Mammary epithelial cell (primary cell): ENCODE results near the gene RBMS3.

ENCODE experiments used
- EZH2 ChIP-seq: IDR thresholded peaks from 2 replicates; pipeline ENCODE4 v1.6.1; 2012; ENCODE audit warnings: low read length, inconsistent platforms, borderline replicate concordance
- TF ChIP-seq, protein P1 (sequence below), 2 donors: IDR thresholded peaks in 1 of 2; conservative IDR thresholded peaks in 1 of 2; 2 replicates each; pipeline ENCODE4 v1.5.1; 2011 to 2012; ENCODE audit warnings: inconsistent platforms in 2 of 2, low read length in 2 of 2, mild to moderate bottlenecking in 2 of 2, control low read depth in 1 of 2, low read depth in 1 of 2; ENCODE audit not compliant: insufficient read depth in 1 of 2; ENCODE audit errors: extremely low read depth in 1 of 2

- TF ChIP-seq, protein P1, sequence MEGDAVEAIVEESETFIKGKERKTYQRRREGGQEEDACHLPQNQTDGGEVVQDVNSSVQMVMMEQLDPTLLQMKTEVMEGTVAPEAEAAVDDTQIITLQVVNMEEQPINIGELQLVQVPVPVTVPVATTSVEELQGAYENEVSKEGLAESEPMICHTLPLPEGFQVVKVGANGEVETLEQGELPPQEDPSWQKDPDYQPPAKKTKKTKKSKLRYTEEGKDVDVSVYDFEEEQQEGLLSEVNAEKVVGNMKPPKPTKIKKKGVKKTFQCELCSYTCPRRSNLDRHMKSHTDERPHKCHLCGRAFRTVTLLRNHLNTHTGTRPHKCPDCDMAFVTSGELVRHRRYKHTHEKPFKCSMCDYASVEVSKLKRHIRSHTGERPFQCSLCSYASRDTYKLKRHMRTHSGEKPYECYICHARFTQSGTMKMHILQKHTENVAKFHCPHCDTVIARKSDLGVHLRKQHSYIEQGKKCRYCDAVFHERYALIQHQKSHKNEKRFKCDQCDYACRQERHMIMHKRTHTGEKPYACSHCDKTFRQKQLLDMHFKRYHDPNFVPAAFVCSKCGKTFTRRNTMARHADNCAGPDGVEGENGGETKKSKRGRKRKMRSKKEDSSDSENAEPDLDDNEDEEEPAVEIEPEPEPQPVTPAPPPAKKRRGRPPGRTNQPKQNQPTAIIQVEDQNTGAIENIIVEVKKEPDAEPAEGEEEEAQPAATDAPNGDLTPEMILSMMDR (conservative IDR thresholded peaks at IDR 0.05 in 1 of 2, IDR thresholded peaks at IDR 0.05 in 1 of 2; ENCODE audit: extremely low read depth in 1 of 2, insufficient read depth in 1 of 2, low read depth in 1 of 2, low read length in 2 of 2), result no peak
- TF ChIP-seq EZH2, result no peak
These were observed 128.5 kb downstream of the RBMS3 start for GRCh38 chr3:29409409-29409808.
